ENCODE data around the gene NCBP1.
"Not testable (repeated sequence)": the region's sequence is repeated elsewhere in the genome, so short reads cannot be mapped to it uniquely, and the experiment has no call there.

The NCBP1 gene

GRCh38 chr9:97622483-97622882, 11.1 kb upstream of the NCBP1 start:
- not testable (repeated sequence) for DNase-seq

DNA sequence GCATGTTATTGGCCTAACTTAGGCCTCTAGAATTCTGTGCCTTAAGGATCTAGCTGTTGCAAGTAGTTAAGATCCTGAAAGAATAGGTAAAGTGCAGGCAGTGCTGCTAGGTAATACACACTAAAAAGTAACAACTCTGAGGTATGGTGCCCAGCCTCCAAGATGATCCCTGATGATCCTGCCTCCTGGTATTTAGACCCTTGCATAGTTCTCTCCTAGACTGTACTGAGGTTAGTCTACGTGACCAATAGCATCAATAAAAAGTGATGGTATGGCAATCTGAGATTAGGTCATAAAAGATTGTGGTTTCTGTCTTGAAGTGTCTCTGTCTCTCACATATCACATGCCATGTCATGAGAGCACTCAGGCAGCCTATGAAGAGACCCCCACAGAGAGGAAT, 9.7 kb upstream of the NCBP1 start:
- DNase-seq, result no peak

GRCh38 chr9:97625620-97626019, 8.0 kb upstream of the NCBP1 start:
- no peak for DNase-seq

- no peak for DNase-seq
These were observed 6.0 kb upstream of the NCBP1 start for GRCh38 chr9:97627624-97628023.

DNA sequence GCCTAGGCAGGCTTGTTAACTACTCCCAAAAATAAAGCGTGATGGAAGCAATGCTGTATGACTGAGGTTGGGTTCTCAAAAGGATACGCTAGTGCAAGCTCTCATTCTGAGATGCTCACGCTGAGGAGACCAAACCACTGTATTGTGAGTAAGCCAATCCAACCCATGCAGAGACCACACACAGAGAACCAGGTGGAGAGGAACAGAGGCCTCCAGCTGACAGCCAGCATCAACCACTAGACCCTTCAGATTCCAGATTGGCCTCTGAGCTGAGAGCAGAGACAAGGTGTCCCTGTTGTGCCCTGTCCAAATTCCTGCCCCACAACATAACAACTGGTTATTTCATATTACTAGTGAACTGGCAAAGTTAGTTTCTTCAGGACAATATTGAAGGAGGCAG, 5.0 kb upstream of the NCBP1 start:
- no peak for DNase-seq

DNA sequence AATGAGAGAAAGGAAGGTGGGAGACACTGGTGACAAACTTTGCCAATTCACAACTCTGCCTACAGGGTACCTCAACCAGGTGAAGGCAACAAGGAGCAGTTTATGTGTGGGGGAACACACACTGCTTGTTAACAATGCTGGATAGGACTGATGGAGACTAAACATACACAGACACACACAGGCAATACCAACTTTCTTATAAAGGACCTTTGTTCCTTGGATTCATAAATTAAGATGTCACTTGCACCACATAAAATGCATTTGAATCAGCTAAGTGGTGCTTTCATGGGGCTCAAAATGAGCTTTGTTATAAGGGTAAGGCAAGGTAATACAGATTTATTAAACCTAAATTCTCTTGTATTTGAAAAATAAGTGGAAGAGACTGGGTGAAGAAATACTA, 4.5 kb upstream of the NCBP1 start:
- DNase-seq, result no peak

- no peak for DNase-seq
These were observed 3.0 kb upstream of the NCBP1 start for GRCh38 chr9:97630591-97630990.

DNA sequence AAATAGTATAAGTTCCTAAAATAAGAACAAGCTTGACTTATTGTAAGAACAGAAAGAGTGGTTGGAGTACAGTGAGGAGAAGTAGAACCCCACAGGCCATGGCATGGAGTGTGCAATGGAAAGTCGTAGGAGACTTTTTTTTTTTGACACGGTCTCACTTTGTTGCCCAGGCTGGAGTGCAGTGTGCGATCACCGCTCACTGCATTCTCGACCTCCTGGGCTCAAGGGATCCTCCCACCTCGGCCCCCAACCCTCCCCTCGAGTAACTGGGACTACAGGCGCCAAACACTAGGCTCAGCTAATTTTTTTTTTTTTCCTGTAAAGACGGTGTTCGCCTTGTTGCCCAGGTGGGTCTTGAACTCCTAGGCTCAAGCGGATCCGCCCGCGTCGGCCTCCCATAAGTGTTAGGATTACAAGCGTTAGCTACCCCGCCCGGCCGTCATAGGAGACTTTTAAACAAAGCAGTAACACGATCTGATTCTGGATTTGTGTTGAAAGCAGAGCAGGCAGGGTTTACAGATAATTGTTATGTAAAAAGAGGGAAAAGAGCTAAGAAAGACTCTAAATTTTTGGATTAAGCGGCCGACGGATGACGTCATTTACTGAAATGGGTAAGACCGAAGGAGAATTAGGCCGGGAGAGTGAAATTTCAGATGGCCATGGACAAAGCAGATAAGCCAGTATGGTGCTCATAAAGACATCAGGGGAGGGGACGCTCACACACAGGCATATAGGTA, 1.2 kb upstream of the NCBP1 start:
- peak in 16 of 56 donors; percentile 5 to 60 (median 31) for DNase-seq

- DNase-seq, result peak in 1 of 56 donors; percentile 46
These were observed 354 bp downstream of the NCBP1 start for GRCh38 chr9:97633859-97634490.

DNA sequence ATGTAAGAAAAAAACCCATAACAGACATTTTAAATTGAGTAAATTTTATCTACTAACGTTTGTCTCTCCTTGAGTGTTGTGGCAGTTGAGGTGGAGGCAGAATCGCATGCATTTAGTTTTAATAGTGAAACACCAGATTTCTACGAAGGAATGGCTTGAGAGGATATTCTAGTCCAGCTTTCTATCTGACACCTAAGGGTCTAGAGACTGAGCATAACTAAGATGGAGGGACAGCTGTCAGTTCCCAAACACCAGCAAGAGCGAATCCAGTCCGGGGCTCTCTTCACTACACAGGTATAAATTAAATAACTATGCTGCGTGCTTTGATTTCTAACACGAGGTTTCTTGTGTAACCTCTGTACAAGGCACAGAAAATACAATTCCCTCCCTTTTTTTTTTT, 1.4 kb downstream of the NCBP1 start:
- no peak for DNase-seq

- DNase-seq, result no peak
These were observed 3.3 kb downstream of the NCBP1 start for GRCh38 chr9:97636903-97637302.

DNA sequence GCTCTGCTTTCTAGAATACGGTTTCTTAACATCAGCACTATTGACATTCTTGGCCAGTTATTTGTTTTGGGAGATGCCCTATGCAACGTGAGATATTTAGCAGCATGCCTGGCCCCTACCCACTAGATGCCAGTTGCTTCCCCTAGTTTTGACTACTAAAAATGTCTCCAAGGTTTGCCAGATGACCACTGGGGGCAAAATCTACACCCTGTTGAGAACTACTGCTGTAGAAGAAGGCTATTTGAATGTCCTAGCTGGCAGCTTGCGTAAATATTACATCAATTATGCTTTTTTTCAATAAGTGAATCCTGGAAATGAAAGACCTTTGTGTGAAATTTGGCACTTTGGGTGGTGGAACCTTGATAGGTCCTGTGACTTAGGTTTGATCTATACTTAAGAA, 5.0 kb downstream of the NCBP1 start:
- no peak for DNase-seq

GRCh38 chr9:97640325-97640724, 6.7 kb downstream of the NCBP1 start:
- peak in 1 of 56 donors; percentile 6 for DNase-seq

- DNase-seq, result no peak
These were observed 12.1 kb downstream of the NCBP1 start for GRCh38 chr9:97645720-97646119.

- no peak for DNase-seq
These were observed 14.4 kb downstream of the NCBP1 start for GRCh38 chr9:97647996-97648395.

GRCh38 chr9:97651646-97652045, 18.0 kb downstream of the NCBP1 start:
- DNase-seq, result no peak

DNA sequence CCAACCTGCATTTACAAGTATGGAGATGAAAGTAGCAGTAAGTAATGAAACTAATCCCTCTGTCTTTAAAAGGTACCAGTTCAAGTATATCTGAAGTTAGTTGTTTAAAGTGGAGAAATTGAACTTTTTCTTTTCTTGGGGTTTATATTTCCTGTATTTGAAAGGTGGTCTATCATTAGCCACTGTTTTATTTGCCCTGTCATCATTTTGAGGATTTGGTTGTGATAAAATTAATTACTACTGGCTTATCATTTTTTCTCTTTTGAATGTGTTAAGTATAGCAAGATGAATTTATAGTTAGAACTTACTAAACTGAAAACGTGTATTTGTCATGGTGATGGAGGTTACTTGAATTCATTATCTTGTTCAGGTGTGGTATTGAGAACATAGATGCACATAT, 25.1 kb downstream of the NCBP1 start:
- DNase-seq, result no peak

DNA sequence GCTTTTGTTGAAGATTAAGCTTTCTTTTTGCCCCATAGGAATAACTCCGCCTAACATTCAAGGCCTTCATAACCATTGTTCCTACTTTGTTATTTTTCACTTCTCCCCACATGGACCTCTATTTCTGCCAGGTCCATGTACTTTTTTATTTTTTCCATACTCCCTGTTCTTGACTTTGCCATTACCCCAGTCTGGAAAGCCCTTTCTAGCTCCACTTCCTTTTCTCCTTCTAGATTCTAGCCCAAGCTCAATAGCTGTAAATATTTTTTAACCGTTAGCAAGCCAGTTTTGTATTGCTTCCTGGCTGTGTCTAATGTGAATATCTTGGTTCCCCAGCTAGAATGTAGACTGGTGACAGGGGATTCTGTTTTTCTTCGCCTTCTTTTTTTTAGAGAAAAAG, 26.1 kb downstream of the NCBP1 start:
- no peak for DNase-seq

DNA sequence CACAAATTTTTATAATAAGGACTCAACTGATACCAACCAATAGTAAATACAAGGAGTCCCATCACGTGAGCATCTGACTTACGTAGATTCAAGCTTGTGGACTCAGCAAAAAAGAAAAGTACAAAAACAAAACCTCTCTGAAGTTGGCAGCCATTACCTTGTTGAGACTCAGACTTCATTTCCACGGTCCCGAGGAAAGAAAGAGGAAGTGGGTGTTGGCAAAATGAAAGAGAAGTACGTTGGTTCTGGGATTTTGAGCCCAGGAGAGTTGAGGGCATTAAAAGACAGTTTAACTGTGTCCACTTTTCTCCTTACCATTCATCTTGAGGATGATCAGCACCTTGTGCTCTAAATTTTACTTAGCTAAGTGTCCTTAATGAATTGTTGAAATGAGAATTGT, 26.7 kb downstream of the NCBP1 start:
- DNase-seq, result no peak

GRCh38 chr9:97660847-97661246, 27.2 kb downstream of the NCBP1 start:
- no peak for DNase-seq

- DNase-seq, result no peak
These were observed 32.1 kb downstream of the NCBP1 start for GRCh38 chr9:97665742-97666141.

DNA sequence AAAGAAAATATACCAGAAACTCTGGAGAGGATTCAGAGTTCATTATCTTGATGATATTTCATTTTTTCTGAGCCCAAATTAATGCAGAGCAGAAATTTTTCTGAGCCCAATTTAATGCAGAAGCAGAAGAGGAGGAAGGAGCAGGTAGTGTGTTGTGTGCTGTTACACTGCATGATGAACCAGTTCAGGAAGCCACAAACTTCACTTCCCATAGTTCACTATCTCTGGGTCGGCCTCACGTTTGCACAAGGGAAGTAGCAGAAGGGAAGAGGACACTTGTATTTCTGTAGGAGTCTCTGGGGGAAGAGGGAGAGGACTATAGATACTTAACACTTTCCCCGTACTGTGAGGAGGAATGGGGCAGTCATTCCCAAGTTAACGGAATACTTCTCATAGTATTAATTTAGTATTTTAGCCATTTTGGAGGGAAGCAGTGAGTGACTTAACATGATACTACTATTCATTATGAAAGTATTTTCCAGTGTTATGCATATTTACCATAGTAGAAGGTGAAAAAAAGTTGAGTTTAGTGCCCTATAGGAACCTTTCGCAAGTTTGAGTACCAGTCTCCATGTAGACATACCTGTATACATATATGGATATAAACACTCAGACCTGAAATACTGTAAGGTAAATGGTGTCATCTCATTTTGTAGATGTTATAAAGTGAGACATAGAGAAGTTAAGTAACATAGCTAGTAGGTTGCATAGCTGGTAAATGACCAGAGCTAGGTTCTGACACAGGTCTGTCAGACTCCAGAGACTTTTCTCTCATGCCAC, 33.5 kb downstream of the NCBP1 start:
- DNase-seq, result peak in 1 of 56 donors; percentile 4

DNA sequence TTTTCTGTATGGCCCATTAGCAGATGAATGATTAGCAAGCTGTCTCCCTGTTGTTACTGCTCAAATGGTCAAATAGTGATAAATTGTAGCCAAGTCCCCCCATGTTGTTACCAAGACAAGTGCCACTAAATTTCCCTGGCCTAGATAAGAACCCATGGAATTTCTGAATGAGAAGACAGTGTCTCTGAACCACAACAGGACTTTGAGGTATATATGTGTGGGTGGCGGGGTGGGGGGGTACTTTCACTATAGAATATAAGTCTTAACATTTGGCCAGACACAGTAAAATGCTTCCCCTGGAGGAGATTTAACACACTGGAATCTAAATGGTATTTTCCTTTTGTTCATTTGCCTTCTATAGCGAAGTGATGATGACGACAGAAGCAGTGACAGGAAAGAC, 34.9 kb downstream of the NCBP1 start:
- DNase-seq, result no peak
